H1 (cell line): ENCODE measurements around the gene ATP6V1A. TPM values are rescaled to one million over a fixed set of nuclear protein-coding genes. Genes with fewer than 3 reads are reported as not detected.

Experiments used
- BACH1 ChIP-seq: IDR thresholded peaks from 2 replicates; pipeline ENCODE4 v1.6.1; 2012; ENCODE audit warnings: low read length, improper control_type of control experiment
- CHD1 ChIP-seq: IDR thresholded peaks from 2 replicates; pipeline ENCODE4 v1.6.1; 2012; ENCODE audit warnings: low read depth, low read length, improper control_type of control experiment
- CHD2 ChIP-seq: IDR thresholded peaks from 2 replicates; pipeline ENCODE4 v1.6.1; 2012; ENCODE audit warnings: low read length, improper control_type of control experiment
- CTCF ChIP-seq, 3 experiments: IDR thresholded peaks; 1 replicate in 2 of 3; 2 replicates in 1 of 3; pipeline versions ENCODE4 v1.5.1 to v1.6.1; 2011; ENCODE audit warnings: low read length in 3 of 3, mild to moderate bottlenecking in 3 of 3, inconsistent platforms in 2 of 3, low read depth in 1 of 3, moderate library complexity in 1 of 3; ENCODE audit not compliant: insufficient read depth in 1 of 3; ENCODE audit errors: control extremely low read depth in 1 of 3
- EGR1 ChIP-seq: IDR thresholded peaks from 2 replicates; pipeline ENCODE4 v1.6.1; 2011; ENCODE audit warnings: low read depth, low read length, borderline replicate concordance
- EP300 ChIP-seq, 2 experiments: IDR thresholded peaks; 1 replicate in 1 of 2; 2 replicates in 1 of 2; pipeline ENCODE4 v1.6.1; 2011 to 2012; ENCODE audit warnings: low read depth in 2 of 2, low read length in 2 of 2, mild to moderate bottlenecking in 2 of 2, borderline replicate concordance in 1 of 2, inconsistent platforms in 1 of 2, moderate library complexity in 1 of 2
- GABPA ChIP-seq: IDR thresholded peaks from 2 replicates; pipeline ENCODE4 v1.6.1; 2011; ENCODE audit warnings: mild to moderate bottlenecking, low read length, moderate library complexity, borderline replicate concordance; ENCODE audit not compliant: insufficient read depth
- KDM4A ChIP-seq: IDR thresholded peaks from one replicate; pipeline ENCODE4 v1.7.1; 2012; ENCODE audit warnings: low read depth, mild to moderate bottlenecking, moderate library complexity, low read length, inconsistent platforms; ENCODE audit not compliant: severe bottlenecking
- KDM5A ChIP-seq: fragments of 200-600 bp; IDR thresholded peaks from 2 replicates; pipeline ENCODE4 v1.7.1; 2012; ENCODE audit warnings: mild to moderate bottlenecking, low read length, inconsistent platforms, mixed read lengths
- NRF1 ChIP-seq: IDR thresholded peaks from 2 replicates; pipeline ENCODE4 v1.6.1; 2011; ENCODE audit warnings: mild to moderate bottlenecking, low read depth, low read length, improper control_type of control experiment
- PHF8 ChIP-seq: fragments of 200-600 bp; sonication (generic); conservative IDR thresholded peaks from 2 replicates; pipeline ENCODE4 v1.7.1; 2012; ENCODE audit warnings: low read depth, mild to moderate bottlenecking, inconsistent platforms, low read length, moderate library complexity
- POLR2A ChIP-seq, 2 experiments: IDR thresholded peaks; 1 replicate in 1 of 2; 2 replicates in 1 of 2; pipeline ENCODE4 v1.6.1; 2011; ENCODE audit warnings: low read depth in 2 of 2, low read length in 2 of 2, mild to moderate bottlenecking in 2 of 2; ENCODE audit errors: control extremely low read depth in 1 of 2
- POLR2AphosphoS5 ChIP-seq: IDR thresholded peaks from 2 replicates; pipeline ENCODE4 v1.6.1; 2011; ENCODE audit warnings: low read depth, low read length
- RBBP5 ChIP-seq: IDR thresholded peaks from 2 replicates; pipeline ENCODE4 v1.7.1; 2012; ENCODE audit warnings: low read depth, mild to moderate bottlenecking, inconsistent platforms, low read length, moderate library complexity, borderline replicate concordance
- RNF2 ChIP-seq: fragments of 200-900, 300-1000 bp; sonication (generic); IDR thresholded peaks from 2 replicates; pipeline ENCODE4 v1.7.1; 2016; ENCODE audit warnings: borderline replicate concordance, low read depth, mild to moderate bottlenecking, antibody characterized with exemption, low read length; ENCODE audit not compliant: poor library complexity, severe bottlenecking; ENCODE audit errors: missing control alignments
- SIN3A ChIP-seq, 2 experiments: IDR thresholded peaks in 1 of 2; conservative IDR thresholded peaks in 1 of 2; 2 replicates each; pipeline ENCODE4 v1.6.1; 2011 to 2012; ENCODE audit warnings: low read length in 2 of 2, improper control_type of control experiment in 1 of 2, low read depth in 1 of 2, mild to moderate bottlenecking in 1 of 2
- SIRT6 ChIP-seq: IDR thresholded peaks from one replicate; pipeline ENCODE4 v1.7.1; 2012; ENCODE audit warnings: low read length, inconsistent platforms
- SUZ12 ChIP-seq: fragments of 200-600 bp; sonication (generic); IDR thresholded peaks from 2 replicates; pipeline ENCODE4 v1.6.1; 2012; ENCODE audit warnings: mild to moderate bottlenecking, inconsistent platforms, low read length, moderate library complexity, mixed read lengths
- TCF12 ChIP-seq: IDR thresholded peaks from 2 replicates; pipeline ENCODE4 v1.6.1; 2011; ENCODE audit warnings: low read depth, mild to moderate bottlenecking, low read length
- USF2 ChIP-seq: IDR thresholded peaks from 2 replicates; pipeline ENCODE4 v1.6.1; 2011; ENCODE audit warnings: low read length, improper control_type of control experiment
- polyA plus RNA-seq, 7 experiments: library from polyadenylated mRNA; depleted of rRNA in 3 of 7; stranded (reverse) in 5 of 7; unstranded in 2 of 7; fragments of >200 nt in 5 of 7; fragments of 200-250 nt in 2 of 7; gene quantifications; 1 replicate in 5 of 7; 2 replicates in 1 of 7; 4 replicates in 1 of 7; pipeline versions ENCODE4 v1.2.1 to v1.2.3, GENCODE V29; 2011 to 2013; ENCODE audit warnings: missing spikeins in 2 of 7, mixed read lengths in 2 of 7
- total RNA-seq: library from RNA; stranded (reverse); fragmentation: NEBNext Ultra II Directional; extraction: Animal tissue kit (Norgen Biotek cat#: 25700); gene quantifications from 2 replicates; pipeline ENCODE4 v1.2.1, GENCODE V29; 2021

The ATP6V1A gene
- total and polyA plus RNA-seq, 2 of the 8 experiments (the other 6 are each of a cell fraction or from before 2014, with no cell fraction given): 15.4 to 90.9 TPM

DNA sequence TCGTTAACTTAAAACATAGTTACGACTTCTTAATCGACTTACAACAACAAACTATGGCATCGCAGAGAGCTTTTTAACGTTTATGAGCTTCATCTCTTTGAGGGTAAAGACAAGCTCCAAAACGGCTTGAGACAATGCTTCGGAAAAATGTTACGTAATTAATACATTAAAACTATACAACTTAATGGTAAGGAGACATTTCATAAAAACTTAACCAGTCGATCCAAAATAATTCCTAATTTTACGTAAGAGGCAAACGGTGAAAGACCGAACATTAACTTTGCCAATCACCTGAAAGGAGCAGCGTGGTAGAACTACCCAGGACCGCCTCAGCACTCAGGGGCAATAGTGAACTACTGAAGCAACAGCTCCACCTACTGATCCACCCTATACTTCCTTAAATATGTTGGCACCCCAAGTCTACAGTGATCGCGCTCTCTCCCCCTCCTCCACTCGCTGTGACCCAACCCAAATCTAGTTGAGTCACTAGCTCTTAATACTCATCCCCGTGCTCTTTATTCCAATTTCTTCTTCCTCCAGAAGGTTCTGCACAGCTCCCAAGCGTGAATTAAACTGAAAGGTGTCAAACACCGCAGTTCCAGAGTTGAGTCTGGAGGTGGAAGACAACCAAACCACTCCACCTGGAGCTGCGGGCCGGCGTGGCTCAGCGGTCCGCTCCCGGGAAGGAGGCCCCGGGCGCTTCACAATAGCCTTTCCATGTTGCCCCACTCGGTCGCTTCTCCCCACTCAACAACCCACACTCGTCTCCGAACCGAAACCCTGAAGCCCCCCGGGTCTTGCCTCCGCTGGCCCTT is 1.7 kb upstream of the ATP6V1A start (continued):
- TF ChIP-seq CTCF (IDR thresholded peaks at IDR 0.05; ENCODE audit: control extremely low read depth in 1 of 3, insufficient read depth in 1 of 3, low read depth in 1 of 3, low read length in 3 of 3): peak; percentile 48 to 83 (median 82)
- TF ChIP-seq CHD1: no peak
- no peak for TF ChIP-seq NRF1
- TF ChIP-seq KDM5A: peak; percentile 67; the same call in 1 of the 2 replicates
- TF ChIP-seq SIN3A (conservative IDR thresholded peaks at IDR 0.05 in 1 of 2, IDR thresholded peaks at IDR 0.05 in 1 of 2; ENCODE audit: low read depth in 1 of 2, low read length in 2 of 2): peak in 1 of 2 experiments; percentile 82; a peak in 1 of 4 replicates
- peak; percentile 42; the same call in 1 of the 2 replicates for TF ChIP-seq CHD2
- TF ChIP-seq EGR1: no peak
- TF ChIP-seq POLR2A (IDR thresholded peaks at IDR 0.05; ENCODE audit: control extremely low read depth in 1 of 2, low read depth in 2 of 2, low read length in 2 of 2): peak; percentile 33 to 82
- TF ChIP-seq EP300 (IDR thresholded peaks at IDR 0.05; ENCODE audit: borderline replicate concordance in 1 of 2, low read depth in 2 of 2, low read length in 2 of 2): no peak
- TF ChIP-seq PHF8: no peak
- no peak for TF ChIP-seq RBBP5
- TF ChIP-seq SUZ12: no peak
- no peak for TF ChIP-seq KDM4A
- TF ChIP-seq TCF12: no peak
- TF ChIP-seq USF2: no peak
- no peak for TF ChIP-seq GABPA
- TF ChIP-seq SIRT6: no peak
- TF ChIP-seq RNF2: no peak
- no peak for TF ChIP-seq BACH1
- peak; percentile 73 for TF ChIP-seq POLR2AphosphoS5
